ENCODE data around the gene RNF150. TPM values are rescaled to one million over a fixed set of nuclear protein-coding genes. Genes with fewer than 3 reads are reported as not detected.

The RNF150 gene
- total RNA-seq, 1 experiment from 2014 or later = 1.3 TPM

- in situ Hi-C loops (cut with HindIII; ENCODE audit: low pct_unique_long_range_greater_than_20kb, low sequenced_read_pairs) (no loop called here), intact Hi-C loops (cut with micrococcal nuclease; ENCODE audit: unreplicated experiment) (loop anchor here (10.0 kb wide), 1 partner anchor 222 kb away; no protein-coding TSS in a partner anchor)
- Histone ChIP-seq H3K36me3 (ENCODE audit: control insufficient read depth, insufficient read depth, low read length) (no peaks in the 10 kb centered on the region), H3K9me3 (ENCODE audit: control insufficient read depth, insufficient read depth, low read depth, low read length) (no peaks in the 10 kb centered on the region), H3K4me3 (ENCODE audit: low read depth in 2 of 2, low read length in 2 of 2) (no peak overlapping the region), H3K27me3 (ENCODE audit: control insufficient read depth, insufficient read depth, low read length) (no peaks in the 10 kb centered on the region), H3K4me1 (ENCODE audit: control insufficient read depth, insufficient read depth, low read length) (no peaks in the 10 kb centered on the region), H3K27ac (ENCODE audit: low read length) (no peak overlapping the region)
- BruUV-seq (replicated peaks) = no TSS peak
- ChIA-PET POLR2A (no interaction called here), CTCF (no interaction called here)
- DNase-seq (ENCODE audit: low read depth, low spot score) = no peak
- ATAC-seq = no peak
- TF ChIP-seq TCF7L2 (IDR thresholded peaks at IDR 0.05; ENCODE audit: low read depth, low read length) (no peak), CTCF (IDR thresholded peaks at IDR 0.05) (no peak)
- TF ChIP-seq, protein P1, sequence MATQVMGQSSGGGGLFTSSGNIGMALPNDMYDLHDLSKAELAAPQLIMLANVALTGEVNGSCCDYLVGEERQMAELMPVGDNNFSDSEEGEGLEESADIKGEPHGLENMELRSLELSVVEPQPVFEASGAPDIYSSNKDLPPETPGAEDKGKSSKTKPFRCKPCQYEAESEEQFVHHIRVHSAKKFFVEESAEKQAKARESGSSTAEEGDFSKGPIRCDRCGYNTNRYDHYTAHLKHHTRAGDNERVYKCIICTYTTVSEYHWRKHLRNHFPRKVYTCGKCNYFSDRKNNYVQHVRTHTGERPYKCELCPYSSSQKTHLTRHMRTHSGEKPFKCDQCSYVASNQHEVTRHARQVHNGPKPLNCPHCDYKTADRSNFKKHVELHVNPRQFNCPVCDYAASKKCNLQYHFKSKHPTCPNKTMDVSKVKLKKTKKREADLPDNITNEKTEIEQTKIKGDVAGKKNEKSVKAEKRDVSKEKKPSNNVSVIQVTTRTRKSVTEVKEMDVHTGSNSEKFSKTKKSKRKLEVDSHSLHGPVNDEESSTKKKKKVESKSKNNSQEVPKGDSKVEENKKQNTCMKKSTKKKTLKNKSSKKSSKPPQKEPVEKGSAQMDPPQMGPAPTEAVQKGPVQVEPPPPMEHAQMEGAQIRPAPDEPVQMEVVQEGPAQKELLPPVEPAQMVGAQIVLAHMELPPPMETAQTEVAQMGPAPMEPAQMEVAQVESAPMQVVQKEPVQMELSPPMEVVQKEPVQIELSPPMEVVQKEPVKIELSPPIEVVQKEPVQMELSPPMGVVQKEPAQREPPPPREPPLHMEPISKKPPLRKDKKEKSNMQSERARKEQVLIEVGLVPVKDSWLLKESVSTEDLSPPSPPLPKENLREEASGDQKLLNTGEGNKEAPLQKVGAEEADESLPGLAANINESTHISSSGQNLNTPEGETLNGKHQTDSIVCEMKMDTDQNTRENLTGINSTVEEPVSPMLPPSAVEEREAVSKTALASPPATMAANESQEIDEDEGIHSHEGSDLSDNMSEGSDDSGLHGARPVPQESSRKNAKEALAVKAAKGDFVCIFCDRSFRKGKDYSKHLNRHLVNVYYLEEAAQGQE (IDR thresholded peaks at IDR 0.05; ENCODE audit: insufficient read depth in 1 of 2, low read depth in 2 of 2, low read length in 1 of 2) = no peak
These were observed 276.2 kb downstream of the RNF150 start for GRCh38 chr4:140857111-140857510.

DNA sequence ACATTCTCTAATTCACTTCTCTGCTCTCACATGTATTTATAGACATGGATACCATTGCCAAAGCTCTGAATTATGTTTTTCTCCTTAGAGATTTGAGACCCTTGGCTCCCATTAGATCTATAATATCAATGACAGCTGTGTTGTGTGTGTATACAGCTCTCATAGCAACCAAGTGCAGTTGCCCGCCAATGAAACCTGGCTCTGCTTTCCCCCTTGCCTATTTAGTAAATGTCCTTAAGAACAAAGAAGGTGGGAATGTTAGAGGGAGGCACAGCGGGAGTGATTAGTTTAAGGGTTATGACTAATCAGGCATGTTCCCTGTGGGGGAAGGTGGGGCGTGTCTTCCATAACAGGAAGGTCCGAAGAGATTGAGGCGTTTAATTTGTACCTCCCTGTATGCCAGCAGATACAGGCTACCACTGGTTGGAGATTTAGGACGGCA is 276.6 kb downstream of the RNF150 start:
- Histone ChIP-seq H3K4me3 (ENCODE audit: low read depth in 2 of 2, low read length in 2 of 2) (no peak overlapping the region), H3K27me3 (ENCODE audit: control insufficient read depth, insufficient read depth, low read length) (no peaks in the 10 kb centered on the region), H3K4me1 (ENCODE audit: control insufficient read depth, insufficient read depth, low read length) (no peaks in the 10 kb centered on the region), H3K36me3 (ENCODE audit: control insufficient read depth, insufficient read depth, low read length) (no peaks in the 10 kb centered on the region), H3K27ac (ENCODE audit: low read length) (no peak overlapping the region), H3K9me3 (ENCODE audit: control insufficient read depth, insufficient read depth, low read depth, low read length) (no peaks in the 10 kb centered on the region)
- TF ChIP-seq, protein P1 (IDR thresholded peaks at IDR 0.05; ENCODE audit: insufficient read depth in 1 of 2, low read depth in 2 of 2, low read length in 1 of 2) = no peak
- no peak for TF ChIP-seq TCF7L2 (IDR thresholded peaks at IDR 0.05; ENCODE audit: low read depth, low read length)
- no peak for TF ChIP-seq POLR2AphosphoS5 (IDR thresholded peaks at IDR 0.05; ENCODE audit: low read depth, low read length)
- TF ChIP-seq CTCF (IDR thresholded peaks at IDR 0.05) = no peak
- TF ChIP-seq SIN3A (IDR thresholded peaks at IDR 0.05; ENCODE audit: borderline replicate concordance, insufficient read depth, low read depth, low read length) = no peak
- in situ Hi-C loops (cut with HindIII; ENCODE audit: low pct_unique_long_range_greater_than_20kb, low sequenced_read_pairs) = no loop called here
- DNase-seq (ENCODE audit: low read depth, low spot score) = no peak
- ChIA-PET POLR2A (no interaction called here), CTCF (no interaction called here)
- BruUV-seq (replicated peaks) = no TSS peak
- ATAC-seq = no peak
- intact Hi-C loops (cut with micrococcal nuclease; ENCODE audit: unreplicated experiment) = loop anchor here (10.0 kb wide), 1 partner anchor 222 kb away; no protein-coding TSS in a partner anchor
